HG03342 (cell line): ENCODE measurements around the gene PCBP1.
"Not testable (repeated sequence)": the region's sequence is repeated elsewhere in the genome, so short reads cannot be mapped to it uniquely, and the experiment has no call there.

Experiments used
- ATAC-seq: cut with Tn5 transposase; IDR thresholded peaks from one replicate; pipeline ENCODE4 v1.9.1; 2021; ENCODE audit warnings: mild to moderate bottlenecking, moderate library complexity; ENCODE audit not compliant: unreplicated experiment

The PCBP1 gene

GRCh38 chr2:70123051-70123828 lies 36.0 kb downstream of the PCBP1 start:
- ATAC-seq: no peak

- no peak for ATAC-seq
Measured at GRCh38 chr2:70123829-70124116, 36.5 kb downstream of the PCBP1 start.

GRCh38 chr2:70124983-70125480 lies 37.8 kb downstream of the PCBP1 start:
- ATAC-seq: no peak

GRCh38 chr2:70125498-70125898 lies 38.2 kb downstream of the PCBP1 start:
- no peak for ATAC-seq

- no peak for ATAC-seq
Measured at GRCh38 chr2:70126413-70126812, 39.1 kb downstream of the PCBP1 start.

GRCh38 chr2:70128005-70128404 lies 40.7 kb downstream of the PCBP1 start:
- no peak for ATAC-seq

- ATAC-seq: not testable (repeated sequence)
Measured at GRCh38 chr2:70131344-70132143, 44.3 kb downstream of the PCBP1 start.

- ATAC-seq: peak; percentile 40
Measured at GRCh38 chr2:70132244-70133126, 45.2 kb downstream of the PCBP1 start.

- ATAC-seq: no peak
Measured at GRCh38 chr2:70133127-70133452, 45.8 kb downstream of the PCBP1 start.

- peak; percentile 30 for ATAC-seq
Measured at GRCh38 chr2:70133491-70134322, 46.4 kb downstream of the PCBP1 start.

- not testable (repeated sequence) for ATAC-seq
Measured at GRCh38 chr2:70134323-70134983, 47.2 kb downstream of the PCBP1 start.
